Epithelial cell of umbilical artery (primary cell): ENCODE results near the gene CAMTA1. TPM values are rescaled to one million over a fixed set of nuclear protein-coding genes. Genes with fewer than 3 reads are reported as not detected.

ENCODE experiments used
- total RNA-seq: library from RNA; depleted of rRNA; stranded (reverse); fragments of >200 nt; gene quantifications from 2 replicates; pipeline ENCODE4 v1.2.3, GENCODE V29; 2014

The CAMTA1 gene, protein sequence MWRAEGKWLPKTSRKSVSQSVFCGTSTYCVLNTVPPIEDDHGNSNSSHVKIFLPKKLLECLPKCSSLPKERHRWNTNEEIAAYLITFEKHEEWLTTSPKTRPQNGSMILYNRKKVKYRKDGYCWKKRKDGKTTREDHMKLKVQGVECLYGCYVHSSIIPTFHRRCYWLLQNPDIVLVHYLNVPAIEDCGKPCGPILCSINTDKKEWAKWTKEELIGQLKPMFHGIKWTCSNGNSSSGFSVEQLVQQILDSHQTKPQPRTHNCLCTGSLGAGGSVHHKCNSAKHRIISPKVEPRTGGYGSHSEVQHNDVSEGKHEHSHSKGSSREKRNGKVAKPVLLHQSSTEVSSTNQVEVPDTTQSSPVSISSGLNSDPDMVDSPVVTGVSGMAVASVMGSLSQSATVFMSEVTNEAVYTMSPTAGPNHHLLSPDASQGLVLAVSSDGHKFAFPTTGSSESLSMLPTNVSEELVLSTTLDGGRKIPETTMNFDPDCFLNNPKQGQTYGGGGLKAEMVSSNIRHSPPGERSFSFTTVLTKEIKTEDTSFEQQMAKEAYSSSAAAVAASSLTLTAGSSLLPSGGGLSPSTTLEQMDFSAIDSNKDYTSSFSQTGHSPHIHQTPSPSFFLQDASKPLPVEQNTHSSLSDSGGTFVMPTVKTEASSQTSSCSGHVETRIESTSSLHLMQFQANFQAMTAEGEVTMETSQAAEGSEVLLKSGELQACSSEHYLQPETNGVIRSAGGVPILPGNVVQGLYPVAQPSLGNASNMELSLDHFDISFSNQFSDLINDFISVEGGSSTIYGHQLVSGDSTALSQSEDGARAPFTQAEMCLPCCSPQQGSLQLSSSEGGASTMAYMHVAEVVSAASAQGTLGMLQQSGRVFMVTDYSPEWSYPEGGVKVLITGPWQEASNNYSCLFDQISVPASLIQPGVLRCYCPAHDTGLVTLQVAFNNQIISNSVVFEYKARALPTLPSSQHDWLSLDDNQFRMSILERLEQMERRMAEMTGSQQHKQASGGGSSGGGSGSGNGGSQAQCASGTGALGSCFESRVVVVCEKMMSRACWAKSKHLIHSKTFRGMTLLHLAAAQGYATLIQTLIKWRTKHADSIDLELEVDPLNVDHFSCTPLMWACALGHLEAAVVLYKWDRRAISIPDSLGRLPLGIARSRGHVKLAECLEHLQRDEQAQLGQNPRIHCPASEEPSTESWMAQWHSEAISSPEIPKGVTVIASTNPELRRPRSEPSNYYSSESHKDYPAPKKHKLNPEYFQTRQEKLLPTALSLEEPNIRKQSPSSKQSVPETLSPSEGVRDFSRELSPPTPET (N-terminal part only)
- total RNA-seq: 99.1 and 118 TPM in 2 replicates

DNA sequence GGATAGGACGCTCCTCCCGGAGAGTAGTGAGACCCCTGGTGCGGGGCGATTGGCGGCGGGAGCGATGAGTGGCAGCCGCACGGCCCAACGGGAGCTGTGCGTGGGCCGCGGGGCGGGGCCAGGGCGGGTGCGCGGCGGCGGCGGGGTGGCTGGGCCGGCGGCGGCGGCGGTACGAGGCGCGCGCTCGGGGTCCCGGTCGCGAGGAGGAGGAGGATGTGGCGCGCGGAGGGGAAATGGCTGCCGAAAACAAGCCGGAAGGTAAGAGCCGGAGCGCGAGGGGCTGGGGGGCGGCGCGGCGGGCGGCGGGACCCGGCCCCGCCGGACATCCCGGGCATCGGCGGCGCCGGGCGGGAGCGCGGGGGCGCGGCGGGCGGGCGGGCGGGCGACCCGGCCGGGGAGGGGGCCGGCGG, at the start of gene CAMTA1:
TSS of gene CAMTA1 (plus strand) at position 137 of the 410 bp plus-strand sequence. CDS start at position 214, 77 bp downstream.

DNA sequence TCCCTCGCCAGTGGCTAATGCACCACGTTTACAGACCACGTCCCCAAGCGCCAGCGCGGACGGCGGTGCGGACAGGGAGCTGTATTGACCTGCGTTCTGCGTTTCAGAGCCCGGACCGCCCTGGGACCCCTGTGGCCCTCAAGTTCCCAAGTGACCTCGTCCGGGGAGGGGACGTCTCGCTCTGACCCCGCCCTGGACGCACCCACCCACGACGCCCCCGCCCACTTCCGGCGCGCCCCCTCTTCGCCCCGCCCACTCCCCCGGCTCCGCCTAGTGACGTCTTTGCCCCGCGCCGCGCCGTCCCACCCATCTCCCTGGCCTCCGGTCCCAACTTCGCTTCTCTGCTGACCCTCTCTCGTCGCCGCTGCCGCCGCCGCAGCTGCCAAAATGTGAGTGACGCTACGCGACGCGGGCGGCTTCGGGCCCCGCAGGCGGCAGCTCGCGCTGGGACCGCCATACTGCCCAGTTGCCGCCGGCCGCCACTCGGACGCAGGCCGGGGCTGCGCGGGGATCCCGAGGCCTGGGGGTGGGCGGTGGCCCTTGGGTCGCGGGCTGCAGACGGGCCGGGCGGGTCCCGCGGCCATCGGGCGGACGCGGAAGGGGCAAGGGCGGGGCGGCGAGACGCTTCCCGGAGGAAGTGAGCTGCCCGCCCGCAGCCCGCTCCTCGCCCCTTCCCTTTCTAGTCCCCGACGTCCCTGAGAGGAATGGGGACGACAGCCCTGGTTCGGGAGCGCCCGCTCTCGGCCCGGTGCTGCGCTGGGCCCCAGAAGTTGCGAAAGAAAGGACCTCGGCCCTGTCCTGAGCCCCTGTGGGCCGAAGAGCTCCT, 986.0 kb downstream of the CAMTA1 start, which contains the start of gene VAMP3:
TSS of gene VAMP3 (plus strand) at position 300 of the 826 bp plus-strand sequence. CDS start at position 388, 88 bp downstream.

DNA sequence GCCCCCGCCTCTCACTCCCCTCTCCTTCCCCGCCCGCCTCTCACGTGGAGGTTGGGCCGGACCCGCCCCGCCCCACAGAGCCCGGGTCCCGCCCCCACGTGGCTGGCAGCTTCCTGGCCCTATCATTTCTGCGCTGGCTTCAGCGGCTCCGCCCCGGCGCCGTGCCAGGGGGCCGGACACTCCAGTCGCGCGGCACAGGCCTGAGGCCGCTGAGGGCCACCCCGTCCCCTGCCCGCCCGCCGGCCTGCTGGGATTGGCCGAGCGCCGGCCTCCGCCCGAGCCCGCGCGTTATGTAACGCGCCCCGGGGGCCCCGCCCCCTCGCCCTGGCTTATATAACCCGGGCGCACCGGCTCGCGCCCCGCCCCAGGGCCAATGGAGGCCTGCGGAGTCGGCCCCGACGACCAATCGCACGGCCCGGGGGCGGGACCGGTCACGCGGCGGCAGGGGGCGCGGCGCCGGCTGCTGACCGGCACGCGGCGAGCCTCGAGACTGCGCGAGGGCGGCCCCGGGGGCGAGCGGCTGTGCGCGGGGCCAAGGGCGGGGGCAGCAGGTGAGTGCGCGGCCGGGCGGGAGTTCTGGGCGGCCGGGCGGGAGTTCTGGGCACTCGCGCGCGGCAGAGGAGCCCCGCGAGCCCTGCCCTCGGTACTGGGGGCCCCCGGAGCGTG, 998.7 kb downstream of the CAMTA1 start, which contains the start of gene PER3:
TSS of gene PER3 (plus strand) at position 466 of the 666 bp plus-strand sequence. CDS start 587 bp downstream, outside the sequence.

Other genes starting within 250 kb of the CAMTA1 start
- 16.2 and 25.1 TPM in 2 replicates for gene NOL9, start 230.9 kb upstream of the CAMTA1 start, total RNA-seq
- not detected in 2 replicates for gene TAS1R1, start 230.1 kb upstream of the CAMTA1 start, total RNA-seq
- 13.3 and 18.2 TPM in 2 replicates for gene ZBTB48, start 205.5 kb upstream of the CAMTA1 start, total RNA-seq
- gene KLHL21, start 182.6 kb upstream of the CAMTA1 start, total RNA-seq: 16.9 and 19.8 TPM in 2 replicates
- 7.8 and 9.6 TPM in 2 replicates for gene PHF13, start 171.7 kb upstream of the CAMTA1 start, total RNA-seq
- gene THAP3, start 160.6 kb upstream of the CAMTA1 start, total RNA-seq: 15.3 and 24.5 TPM in 2 replicates
- gene DNAJC11, start 83.6 kb upstream of the CAMTA1 start, total RNA-seq: 27.9 and 69.3 TPM in 2 replicates